ENCODE data around the gene CHST1.

The CHST1 gene

DNA sequence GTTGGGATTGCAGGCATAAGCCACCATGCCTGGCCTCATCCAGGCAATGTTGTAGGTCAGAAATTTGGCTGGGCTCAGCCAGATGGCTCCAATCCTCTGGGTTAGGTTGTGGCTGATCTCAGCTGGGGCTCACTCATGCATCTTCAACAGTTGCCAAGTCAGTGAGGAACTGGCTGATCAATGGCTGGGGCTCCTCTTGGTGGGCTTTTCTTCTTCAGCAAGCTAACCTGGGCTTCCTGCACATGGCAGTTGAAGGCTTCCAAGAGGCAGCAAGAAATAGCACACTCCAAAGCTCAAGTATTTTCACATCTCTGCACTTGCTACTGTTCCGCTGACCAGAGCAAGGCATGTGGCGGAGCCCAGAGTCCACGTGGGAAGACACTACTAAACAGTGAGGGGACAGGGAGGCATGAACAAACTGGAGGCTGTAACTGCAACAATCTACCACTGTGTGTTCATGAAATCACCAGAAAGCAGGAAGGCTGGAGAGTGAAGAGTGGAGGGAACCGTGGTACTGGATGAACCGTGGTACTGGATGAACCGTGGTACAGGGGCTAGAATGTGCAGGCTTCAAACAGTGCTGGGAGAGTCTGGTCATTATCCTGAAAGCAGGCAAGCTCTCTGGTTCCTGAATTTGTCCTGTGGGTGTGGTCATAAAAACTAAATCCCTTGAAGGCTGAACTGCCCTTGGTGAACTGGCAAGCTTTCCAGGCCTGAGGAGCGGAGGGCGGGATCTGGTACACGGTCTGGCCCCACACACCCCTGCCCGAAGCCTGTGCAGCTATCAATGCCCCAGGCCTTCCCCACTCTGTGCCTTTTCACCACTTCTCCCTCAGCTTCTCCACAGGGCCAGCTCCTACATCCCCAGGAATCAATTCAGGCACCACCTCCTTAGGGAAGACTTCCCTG is 20.2 kb downstream of the CHST1 start:
- DNase-seq (ENCODE audit: low spot score), result no peak

DNA sequence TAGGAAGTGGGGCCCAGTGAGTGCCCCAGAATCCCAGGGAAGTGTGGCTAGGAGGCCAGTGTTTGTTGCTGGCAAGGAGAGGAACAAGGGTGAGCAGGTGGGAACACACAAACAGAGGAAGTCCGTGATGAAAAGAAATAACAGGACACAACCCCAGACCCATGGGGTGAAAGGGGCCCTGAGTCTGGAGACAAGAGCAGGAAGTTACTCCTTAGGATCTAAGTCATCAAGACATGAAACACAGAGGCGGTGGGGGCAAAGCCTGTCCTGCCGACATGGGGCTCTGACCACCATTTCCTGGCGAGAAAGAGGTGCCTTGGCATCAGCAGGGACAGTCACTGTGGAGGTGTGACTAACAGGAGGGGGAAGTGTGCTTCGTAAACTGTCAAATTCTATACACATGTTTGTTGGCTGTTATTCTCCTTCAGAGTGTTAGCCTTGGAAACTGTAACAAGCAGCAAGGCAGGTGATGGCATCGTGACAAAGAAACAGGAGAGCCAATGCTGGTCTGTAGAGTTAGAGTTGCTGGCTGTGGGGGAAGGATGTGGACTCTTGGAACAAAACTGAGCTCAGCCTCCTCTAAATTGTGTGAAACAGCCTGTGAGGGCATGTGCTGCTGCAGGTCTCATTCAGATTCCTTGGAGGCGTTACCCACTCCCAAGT is 21.7 kb downstream of the CHST1 start:
- no peak for DNase-seq (ENCODE audit: low spot score)

GRCh38 chr11:45641961-45642360 is 23.5 kb downstream of the CHST1 start:
- DNase-seq (ENCODE audit: low spot score), result no peak

DNA sequence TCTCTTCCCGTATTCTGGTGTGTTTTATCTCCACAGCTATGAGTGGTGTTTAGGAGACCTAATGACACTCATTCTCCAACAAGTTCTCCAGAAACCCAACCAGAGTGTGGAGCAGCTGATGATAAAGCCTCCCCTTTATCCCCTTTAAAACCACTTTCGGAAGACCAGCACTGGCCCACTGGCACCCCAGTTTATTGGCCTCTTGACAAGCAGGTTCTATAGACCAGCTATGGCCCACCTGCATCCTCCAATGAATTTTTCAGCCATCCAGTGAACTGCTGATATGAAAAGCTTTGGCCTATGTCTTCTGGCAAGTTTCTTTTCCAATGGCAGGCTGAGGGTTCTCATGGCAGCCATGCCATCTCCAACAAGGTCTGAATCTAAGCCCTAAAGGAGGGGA is 27.4 kb downstream of the CHST1 start:
- DNase-seq (ENCODE audit: low spot score), result no peak

GRCh38 chr11:45635907-45636306 is 29.5 kb downstream of the CHST1 start:
- no peak for DNase-seq (ENCODE audit: low spot score)

DNA sequence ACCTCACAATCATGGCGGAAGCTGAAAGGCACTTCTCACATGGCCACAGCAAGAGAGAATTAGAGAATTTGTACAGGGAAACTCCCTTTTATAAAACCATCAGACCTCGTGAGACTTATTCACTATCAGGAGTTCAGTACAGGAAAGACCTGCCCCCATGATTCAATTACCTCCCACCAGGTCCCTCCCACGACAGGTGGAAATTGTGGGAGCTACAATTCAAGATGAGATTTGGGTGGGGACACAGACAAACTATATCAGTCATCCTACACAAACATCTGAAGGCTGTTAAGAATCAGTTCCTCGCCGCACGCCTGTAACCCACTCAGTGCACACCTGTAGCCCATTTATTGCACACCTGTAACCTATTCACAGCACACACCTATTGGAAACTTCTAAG is 39.8 kb downstream of the CHST1 start:
- no peak for DNase-seq (ENCODE audit: low spot score)

DNA sequence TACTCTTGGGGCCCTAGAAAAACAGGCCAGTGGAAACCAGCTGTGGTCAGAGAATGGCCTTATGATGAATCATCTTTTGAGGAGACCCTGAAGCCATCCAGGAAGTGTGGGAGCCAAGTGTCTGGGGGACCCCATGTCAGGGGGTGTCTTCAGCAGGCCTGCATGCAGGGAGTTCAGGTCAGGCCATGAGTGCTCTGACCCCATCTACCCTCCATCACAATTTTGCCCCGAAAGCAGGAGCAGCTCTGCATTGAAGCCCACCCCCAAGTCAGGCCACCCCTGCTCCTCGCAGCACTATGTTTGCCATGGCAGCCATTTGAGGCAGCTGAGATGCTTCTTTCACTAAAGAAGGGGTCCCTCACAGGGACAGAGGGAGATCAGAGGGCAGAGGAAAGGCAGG is 41.3 kb downstream of the CHST1 start:
- no peak for DNase-seq (ENCODE audit: low spot score)

- DNase-seq (ENCODE audit: low spot score), result no peak
Observed at GRCh38 chr11:45622861-45623260, 42.6 kb downstream of the CHST1 start.

DNA sequence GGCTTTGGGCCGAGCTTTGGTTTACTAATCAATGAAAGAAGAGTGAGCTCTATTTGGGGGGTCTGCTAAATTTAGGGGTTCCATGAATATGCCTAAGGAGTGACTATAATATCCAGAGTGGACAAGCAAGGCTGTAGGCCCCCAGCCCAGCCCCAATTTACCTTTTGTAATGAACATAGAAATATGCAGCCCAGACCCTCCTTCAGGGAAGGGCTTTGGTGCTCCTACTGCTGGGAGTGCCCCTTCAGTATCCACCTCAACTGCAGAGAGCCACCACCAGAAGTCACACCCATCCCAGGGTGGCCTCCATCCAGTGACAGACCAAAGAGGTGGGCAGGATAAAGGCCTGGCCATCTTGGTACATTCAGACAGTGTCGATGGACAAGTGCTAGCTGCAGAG is 43.1 kb downstream of the CHST1 start:
- no peak for DNase-seq (ENCODE audit: low spot score)

DNA sequence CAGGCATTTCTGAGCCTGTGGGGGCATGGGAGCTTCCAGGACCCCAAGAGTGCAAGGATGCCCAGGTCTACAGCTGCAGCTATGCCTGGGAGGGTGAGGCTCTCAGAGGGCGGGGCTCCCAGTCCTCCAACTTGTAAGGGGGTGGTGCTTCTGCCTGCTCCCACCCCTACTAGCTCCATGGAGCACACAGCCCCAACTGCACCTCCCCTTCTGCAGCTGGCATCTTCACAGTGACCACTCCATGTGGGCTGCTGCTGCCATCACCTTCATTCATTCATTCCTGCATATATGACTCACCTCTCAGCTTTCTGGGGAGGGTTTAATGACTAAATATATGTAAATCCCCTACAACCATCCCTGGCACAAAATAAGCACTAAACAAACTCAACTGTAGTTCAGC is 43.8 kb downstream of the CHST1 start:
- no peak for DNase-seq (ENCODE audit: low spot score)

DNA sequence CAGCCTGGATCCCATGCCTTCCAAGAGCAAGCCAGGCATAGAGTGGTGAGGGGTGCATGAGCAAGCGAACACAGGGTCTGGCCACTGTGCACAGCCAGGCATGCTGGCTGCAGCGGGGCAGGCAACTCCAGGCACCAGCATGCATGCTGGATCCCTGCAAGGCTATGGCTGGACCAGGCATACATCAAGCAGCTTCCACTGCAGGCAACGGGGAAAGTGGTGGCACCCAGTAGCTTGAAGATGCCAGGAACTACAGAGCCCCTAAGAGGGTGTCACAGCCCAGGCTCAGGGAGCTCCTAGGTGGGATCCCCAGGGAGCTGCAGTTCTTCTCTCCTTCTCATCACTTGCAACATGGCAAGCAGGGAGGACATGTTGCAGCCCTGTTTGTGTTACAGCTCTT is 45.2 kb downstream of the CHST1 start:
- DNase-seq (ENCODE audit: low spot score), result no peak

GRCh38 chr11:45618897-45619296 is 46.5 kb downstream of the CHST1 start:
- DNase-seq (ENCODE audit: low spot score), result no peak

GRCh38 chr11:45617871-45618601 is 47.4 kb downstream of the CHST1 start:
- DNase-seq (ENCODE audit: low spot score), result no peak

GRCh38 chr11:45616802-45617549 is 48.4 kb downstream of the CHST1 start:
- DNase-seq (ENCODE audit: low spot score), result no peak

DNA sequence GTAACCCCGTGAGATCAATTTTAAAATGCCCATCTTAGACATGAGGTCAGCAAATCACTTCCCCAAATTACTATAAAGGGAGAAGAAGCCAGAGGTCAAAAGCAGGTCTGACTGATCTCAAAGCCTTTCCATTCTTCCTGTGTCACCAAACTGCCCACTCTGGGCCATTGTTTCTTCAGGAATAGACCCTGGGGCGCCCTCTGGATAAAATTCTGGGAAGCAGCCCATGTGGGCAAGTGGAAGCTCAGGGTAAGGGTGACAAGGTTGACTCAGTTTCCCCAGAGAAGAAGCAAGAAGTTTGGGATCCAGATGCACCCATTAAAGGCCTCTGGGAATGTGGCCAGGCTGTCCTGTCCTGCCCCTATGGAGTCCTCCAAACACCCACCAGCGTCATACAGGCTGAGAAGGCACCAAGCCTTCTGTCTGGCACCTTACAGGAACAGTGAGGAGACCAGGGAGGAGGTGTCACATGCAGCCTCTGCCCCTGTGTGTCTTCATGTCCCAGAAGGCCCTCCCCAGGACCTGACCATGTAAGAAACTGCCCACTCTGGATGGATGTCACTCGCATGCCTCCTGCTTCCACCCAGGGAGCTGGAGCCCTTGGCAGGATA is 50.1 kb downstream of the CHST1 start:
- DNase-seq (ENCODE audit: low spot score), result no peak

- DNase-seq (ENCODE audit: low spot score), result no peak
Observed at GRCh38 chr11:45614196-45614828, 51.1 kb downstream of the CHST1 start.

GRCh38 chr11:45610627-45611026 is 54.8 kb downstream of the CHST1 start:
- DNase-seq (ENCODE audit: low spot score), result no peak

- DNase-seq (ENCODE audit: low spot score), result no peak
Observed at GRCh38 chr11:45609902-45610301, 55.5 kb downstream of the CHST1 start.

DNA sequence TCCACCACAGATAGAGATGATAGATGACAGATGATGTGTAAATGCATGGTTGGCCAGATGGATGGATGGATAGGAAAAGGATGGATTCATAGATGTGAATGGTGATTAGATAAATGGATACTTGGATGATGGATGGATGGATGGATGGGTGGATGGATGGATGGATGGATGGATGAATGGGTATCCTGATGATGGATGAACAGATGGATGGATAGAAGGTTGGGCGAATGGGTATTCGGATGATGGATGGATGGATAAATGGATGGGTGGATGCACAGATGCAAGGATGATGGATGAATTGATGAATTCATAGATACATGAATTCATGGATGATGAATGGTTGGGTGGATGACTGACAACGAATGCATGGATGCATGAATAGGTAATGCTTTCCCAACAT is 56.1 kb downstream of the CHST1 start:
- no peak for DNase-seq (ENCODE audit: low spot score)

DNA sequence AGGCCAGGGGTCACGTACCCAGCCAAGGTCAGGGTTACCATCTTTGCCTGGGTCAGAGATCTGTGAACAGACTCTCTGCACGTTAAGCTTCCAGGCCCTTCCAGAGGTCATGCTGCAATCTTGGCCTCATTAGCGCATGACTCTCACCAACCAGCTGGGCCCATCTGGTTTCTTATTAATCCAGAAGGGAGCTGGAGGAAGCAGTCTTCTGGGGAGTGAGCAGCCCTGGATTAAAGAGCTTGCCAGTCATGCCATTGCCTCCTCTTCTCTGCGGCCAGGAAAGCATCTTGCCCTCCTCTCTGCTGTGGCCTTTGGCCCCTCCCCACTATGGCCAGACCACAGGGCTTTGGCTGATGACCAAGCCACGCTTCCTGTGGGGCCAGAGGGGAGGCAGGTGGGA is 57.4 kb downstream of the CHST1 start:
- DNase-seq (ENCODE audit: low spot score), result no peak

Measured in Ammon's horn (tissue), 1 donor.